ENCODE data around the gene IGLL5.
"Not testable (repeated sequence)": the region's sequence is repeated elsewhere in the genome, so short reads cannot be mapped to it uniquely, and the experiment has no call there.

Gene IGLL5

DNA sequence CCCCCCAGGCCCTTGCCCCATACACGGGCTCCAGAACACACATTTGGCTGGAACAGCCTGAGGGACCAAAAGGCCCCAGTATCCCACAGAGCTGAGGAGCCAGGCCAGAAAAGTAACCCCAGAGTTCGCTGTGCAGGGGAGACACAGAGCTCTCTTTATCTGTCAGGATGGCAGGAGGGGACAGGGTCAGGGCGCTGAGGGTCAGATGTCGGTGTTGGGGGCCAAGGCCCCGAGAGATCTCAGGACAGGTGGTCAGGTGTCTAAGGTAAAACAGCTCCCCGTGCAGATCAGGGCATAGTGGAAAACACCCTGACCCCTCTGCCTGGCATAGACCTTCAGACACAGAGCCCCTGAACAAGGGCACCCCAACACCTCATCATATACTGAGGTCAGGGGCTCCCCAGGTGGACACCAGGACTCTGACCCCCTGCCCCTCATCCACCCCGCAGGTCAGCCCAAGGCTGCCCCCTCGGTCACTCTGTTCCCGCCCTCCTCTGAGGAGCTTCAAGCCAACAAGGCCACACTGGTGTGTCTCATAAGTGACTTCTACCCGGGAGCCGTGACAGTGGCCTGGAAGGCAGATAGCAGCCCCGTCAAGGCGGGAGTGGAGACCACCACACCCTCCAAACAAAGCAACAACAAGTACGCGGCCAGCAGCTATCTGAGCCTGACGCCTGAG lies 13.1 kb downstream of the IGLL5 start:
- not testable (repeated sequence) for DNase-seq (ENCODE audit: low spot score)

DNA sequence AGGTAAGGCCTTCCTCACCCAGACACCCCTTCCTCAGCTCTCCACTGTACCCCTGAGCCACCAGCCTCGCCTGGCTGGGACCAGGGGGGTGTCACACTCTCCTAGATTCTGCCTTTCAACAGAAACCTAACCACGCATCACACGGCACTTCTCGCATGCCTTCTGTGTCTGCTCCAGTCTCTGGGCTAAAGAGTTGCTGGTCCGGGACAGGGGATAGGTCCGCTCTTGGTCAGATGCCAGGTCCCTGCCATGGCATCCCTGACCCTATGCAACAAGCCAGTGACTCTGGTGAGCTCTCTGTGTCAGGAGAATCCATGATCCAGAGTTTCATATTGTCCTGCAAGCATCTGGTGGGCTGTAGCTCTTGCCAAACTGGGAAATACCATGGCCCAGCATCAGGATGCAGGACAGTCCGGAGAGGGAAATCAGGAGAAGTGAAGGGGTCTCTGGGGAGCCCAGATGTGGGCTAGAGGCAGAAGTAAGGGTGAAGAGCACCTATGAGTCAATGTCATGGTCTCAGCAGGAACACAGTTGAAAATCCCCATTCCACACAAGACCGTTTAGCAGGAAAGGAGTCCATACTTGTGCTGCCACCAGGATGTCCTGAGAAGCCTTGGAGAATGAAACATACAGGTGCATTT lies 14.1 kb downstream of the IGLL5 start:
- DNase-seq (ENCODE audit: low spot score), result no peak

DNA sequence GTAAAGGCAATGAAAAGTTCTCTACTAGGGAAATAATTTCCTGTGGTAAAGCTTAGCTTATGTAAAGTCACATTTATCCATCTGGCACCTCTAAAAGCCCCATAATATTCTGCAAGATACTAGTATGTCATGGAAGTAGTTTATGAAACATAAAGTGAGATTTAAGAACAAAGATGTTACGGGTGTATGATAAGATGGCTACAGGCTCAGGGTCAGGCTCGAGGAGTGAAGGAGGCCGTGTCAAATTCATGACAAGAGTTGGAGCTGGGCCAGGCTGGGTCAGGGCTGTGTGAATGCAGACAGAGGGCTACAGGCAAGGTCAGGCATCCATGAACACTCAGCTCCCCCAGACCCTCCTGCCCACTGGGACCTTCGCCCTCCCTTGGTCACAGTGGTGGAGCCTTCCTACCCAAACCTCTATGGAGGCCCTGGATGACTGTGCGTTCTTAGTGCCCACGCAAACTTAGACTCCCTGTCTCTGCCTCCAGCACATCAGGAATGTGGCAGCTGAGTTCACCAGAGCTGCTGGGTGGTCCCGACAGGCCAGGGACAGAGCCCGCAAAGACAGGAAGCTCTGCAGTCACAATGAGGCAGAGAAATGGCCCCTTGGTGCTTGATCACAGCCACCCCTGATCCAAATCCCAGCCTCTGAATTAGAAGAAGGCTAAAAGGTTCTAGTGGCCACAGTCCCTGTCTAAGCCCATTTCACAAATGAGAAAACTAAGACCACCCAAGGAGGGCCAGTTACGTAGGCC lies 14.8 kb downstream of the IGLL5 start:
- DNase-seq (ENCODE audit: low spot score), result no peak

DNA sequence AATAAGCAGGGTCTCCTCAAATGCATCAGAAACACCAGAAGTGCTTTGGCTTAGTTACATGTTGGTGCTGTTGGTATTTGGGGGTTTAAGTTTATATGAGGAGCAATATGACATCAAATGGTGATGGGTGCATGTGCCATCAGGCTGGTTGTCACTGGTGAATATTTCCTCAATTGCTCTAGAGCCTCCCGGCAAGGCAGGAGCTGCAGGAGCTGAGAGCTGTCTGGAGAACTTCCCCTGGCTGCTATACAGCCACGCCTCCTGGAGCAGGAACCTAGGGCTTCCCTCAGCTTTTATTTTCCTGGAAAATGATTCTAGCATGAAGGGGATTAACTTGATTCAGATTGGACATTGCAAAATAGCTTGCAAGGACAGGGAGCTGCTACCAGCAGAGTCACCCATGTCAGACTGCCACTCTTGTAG lies 15.8 kb downstream of the IGLL5 start:
- no peak for DNase-seq (ENCODE audit: low spot score)

DNA sequence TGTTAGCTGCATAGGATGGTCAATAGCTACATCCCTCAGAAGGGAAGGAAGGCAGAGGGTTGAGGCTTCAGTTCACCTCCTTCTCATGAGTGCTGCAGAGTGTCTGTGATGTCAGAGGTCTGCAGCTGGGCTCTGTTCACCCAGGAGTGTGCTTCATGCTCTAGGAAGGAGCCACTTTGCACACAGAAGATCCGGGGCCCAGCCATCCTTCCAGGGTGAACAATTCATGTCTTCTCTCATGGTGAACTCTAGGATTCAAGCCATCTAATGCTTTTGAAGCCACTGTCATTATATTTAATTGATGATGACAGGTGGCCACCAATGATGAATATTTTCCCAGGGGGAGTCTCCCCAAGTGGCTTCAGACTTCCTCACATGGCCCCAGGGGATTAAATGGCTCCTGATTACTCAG lies 16.2 kb downstream of the IGLL5 start:
- DNase-seq (ENCODE audit: low spot score), result not testable (repeated sequence)

DNA sequence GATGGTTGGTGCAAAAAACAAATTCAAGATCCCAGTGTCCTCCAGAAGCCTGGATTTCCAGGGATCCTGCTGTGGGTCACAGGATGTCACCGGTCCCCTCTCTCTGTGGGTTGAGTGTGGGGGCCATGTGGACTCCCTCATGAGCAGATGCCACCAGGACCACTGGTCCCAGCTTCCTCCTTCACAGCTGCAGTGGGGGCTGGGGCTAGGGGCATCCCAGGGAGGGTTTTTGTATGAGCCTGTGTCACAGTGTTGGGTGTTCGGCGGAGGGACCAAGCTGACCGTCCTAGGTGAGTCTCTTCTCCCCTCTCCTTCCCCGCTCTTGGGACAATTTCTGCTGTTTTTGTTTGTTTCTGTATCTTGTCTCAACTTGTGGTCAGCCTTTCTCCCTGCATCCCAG lies 17.1 kb downstream of the IGLL5 start:
- DNase-seq (ENCODE audit: low spot score), result not testable (repeated sequence)

DNA sequence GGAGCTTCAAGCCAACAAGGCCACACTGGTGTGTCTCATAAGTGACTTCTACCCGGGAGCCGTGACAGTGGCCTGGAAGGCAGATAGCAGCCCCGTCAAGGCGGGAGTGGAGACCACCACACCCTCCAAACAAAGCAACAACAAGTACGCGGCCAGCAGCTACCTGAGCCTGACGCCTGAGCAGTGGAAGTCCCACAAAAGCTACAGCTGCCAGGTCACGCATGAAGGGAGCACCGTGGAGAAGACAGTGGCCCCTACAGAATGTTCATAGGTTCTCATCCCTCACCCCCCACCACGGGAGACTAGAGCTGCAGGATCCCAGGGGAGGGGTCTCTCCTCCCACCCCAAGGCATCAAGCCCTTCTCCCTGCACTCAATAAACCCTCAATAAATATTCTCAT lies 18.8 kb downstream of the IGLL5 start:
- not testable (repeated sequence) for DNase-seq (ENCODE audit: low spot score)

DNA sequence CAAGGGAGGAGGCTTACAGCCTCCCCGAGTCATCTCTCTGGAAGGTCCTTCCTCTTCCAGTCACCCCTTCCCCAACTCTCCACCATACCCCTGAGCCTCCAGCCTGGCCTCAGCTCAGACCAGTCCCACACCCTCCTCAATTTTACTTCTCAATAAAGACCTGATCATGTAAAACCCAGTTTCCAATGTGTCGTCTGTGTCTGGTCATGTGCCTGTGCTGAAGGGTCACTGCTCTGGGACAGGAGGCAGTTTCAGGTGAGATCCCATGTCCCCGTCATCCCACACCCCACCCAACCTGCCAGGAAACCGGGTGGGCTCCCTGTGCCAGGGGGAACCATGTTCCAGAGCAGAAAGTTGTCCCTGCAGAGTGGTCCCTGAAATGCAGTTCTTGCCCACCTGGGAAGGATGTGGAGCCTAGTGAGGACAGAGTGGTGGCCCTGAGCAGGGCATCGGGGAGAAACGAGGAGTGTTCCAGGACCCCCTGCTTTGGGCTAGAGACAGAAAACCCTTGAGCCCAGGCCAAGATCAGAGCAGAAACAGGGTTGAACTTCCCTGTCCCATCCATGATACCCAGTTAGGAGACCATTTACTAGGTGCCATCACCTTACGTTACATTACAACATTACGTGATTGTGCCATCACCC lies 19.4 kb downstream of the IGLL5 start:
- DNase-seq (ENCODE audit: low spot score), result no peak

DNA sequence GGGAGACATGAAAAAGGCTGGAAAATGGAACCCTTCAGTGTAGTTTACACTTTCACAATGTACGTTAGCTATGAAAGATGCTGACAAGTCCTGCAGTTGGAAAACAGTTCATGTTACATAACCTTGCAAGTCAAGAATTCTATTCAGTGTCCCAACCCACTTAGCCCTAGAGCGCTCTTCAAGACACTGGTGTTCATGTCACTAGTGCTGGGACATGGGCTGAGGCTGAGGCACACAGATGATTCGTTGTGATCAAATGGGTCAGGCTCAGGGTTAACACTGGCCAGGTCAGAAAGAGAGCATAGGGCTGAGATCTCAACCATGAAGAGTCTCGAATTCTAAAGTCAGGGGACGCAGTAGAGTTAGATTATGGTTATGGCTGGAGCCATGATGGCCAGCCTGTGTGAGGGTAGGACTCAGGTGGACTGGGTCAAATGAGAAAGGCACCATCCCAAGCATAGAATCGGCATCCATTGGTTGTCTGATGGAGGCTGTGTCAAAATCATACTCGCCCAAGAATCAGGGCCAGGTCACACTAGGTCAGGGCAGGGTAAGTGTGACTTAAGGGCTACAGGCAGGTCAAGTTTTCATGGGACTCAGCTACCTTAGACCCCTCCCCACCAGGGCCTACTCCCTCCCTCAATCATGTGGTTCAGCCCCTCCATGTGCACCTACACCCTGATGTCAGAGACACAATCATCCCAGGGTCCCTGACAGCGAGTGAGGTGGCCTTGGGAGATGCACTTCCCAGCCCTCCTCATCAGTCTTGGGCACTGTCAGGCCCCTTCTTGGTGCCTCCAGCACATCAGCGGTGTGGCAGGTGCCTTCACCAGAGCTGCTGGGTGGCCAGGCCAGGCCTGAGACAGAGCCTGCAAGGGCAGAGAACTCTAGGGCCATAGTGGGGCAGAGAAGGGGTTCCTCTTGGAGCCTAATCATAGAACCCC lies 20.2 kb downstream of the IGLL5 start:
- no peak for DNase-seq (ENCODE audit: low spot score)

DNA sequence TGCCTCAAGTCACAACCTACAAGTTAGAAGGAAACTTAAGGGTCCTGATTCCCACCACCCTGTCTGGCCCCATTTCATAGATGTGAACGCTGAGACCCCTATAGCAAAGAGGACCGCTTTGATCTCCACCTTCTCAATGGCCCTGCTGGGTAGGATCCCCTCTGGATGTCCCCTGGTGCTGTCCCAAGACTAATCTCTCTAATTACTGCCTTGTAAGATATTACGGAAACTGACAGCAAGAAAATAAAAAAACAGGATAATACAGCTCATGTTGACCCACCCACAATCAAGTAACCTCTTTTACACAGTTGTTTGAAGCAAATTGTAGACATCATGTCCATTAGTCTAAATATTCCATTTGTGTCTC lies 20.9 kb downstream of the IGLL5 start:
- DNase-seq (ENCODE audit: low spot score), result no peak

DNA sequence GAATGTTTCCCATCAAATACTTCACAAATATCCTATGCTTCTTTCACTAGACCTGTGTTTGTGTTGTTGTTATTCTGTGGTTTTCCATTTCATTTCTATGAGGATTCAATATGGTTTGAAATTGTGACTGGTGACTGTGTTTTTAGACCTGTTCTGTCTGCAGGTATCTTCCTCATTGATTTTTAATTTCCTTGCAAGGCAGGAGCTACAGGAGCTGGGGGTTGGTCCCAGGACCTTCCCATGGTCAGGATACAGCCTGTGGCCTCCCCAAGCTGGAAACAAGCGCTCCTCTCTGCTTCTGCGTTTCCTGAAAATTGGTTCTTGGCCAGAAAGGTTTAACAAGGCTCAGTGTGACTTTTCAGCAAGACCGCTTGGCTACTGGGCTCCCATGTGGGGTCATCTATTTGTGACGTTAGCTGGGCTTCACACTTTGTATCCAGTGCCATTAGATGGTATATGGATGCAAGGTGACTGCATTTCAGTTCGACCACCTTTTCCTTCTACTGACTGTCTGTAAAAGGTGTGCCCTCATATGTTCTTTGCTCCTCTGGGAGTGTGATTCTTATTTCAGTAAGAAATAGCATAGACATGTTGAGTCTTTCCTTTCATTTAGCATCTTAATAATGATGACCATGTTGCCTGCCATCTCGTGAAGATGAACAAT lies 21.5 kb downstream of the IGLL5 start:
- no peak for DNase-seq (ENCODE audit: low spot score)

DNA sequence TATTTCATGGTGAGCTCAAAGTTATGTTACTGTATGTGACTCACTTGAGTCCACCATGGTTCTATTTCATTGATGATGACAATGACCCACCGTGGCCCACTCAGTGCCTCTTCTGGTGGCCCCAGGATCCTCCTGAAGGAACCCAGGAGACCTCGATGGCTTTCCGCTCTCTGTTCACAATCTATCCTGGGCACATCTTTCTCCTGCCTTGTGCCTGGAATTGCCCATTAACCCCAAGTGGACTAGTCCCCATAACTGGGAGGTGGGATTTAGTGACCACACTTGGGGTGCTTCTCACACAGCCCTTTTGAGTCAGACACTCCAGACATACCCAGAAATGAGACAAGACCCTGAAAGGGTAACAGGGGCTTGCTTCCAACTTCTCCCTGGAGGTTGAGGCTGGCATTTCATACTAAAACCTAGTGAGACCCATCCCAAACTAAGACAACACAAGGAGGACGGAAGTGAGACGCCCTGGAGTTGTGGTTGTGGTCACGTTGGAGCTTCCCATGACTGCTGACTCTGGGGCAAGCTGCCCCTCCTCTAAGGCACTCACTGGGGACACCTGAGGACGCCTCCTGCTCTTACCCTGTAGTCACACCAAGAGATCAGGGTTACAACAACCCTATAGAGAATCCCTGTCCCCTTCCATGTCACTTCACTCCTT lies 22.1 kb downstream of the IGLL5 start:
- no peak for DNase-seq (ENCODE audit: low spot score)

DNA sequence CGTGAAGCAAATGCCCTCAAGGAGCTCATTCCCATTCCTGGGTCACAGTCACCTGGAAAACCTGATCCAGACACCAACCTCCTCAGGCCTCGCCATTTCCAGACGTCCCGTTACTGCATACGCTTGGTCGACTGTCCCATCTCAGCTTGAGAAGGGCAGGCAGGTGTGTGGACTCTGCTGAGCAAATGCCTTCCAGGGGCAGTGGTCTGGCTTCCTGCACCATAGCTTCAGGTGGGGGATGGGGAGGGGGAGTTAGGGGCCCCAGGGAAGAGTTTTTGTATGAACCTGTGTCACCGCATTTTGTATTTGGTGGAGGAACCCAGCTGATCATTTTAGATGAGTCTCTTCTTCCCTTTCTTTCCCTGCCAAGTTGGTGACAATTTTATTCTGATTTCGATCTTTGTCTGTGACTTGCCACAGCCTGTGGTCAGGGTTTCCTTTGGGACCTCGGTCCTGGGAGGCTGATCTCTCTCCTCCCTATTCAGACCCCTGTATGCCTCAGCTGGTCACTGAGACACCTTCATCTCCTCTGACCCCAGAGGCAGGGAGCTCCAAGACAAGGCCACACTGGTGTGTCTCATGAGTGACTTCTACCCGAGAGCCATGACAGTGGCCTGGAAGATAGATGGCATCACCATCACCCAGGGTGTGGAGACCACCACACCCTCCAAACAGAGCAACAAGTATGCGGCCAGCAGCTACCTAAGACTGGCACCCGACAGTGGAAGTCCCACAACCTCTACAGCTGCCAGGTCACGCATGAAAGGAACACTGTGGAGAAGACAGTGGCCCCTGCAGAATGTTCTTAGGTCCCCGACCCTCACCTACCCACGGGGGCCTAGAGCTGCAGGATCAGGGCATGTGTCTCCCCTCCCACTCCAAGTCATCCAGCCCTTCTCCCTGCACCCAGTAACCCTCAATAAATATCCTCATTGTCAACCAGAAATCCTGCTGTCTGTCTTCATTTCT lies 22.9 kb downstream of the IGLL5 start:
- no peak for DNase-seq (ENCODE audit: low spot score)

DNA sequence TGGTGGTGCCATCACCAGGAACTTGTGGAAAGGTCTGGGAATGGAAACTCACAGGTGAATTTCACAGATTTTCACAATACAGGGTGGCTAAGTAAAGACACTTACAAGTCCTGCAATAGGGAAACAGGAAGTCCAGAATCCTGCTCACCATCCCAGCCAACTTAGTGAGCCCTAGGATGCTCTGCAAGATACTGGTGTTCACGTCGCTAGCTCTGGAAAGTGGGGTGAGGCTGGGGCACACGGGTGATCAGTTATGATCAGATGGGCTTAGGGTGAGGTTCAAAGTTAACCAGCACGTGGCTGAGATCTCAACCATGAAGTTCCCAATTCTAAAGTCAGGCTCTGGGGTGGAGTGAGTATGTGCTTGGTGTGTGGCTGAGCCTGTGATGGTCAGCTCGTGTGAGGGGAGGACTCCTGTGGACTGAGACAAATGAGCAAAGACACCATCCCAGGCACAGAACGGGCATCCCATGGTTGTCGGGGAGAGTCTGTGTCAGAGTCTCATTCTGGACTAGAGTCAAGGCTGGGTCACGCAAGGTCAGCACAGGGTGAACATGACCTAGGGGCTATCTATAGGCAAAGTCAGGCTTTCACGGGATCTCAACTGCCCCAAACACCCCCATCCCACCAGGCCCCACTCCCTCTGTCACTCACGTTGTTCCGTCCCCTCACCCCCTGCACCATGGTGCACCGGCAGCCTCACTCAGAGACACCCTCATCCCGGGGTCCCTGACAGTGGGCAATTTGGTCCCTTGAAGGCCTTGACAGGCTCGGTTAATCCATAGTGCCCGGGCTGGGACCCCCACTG lies 23.9 kb downstream of the IGLL5 start:
- no peak for DNase-seq (ENCODE audit: low spot score)

DNA sequence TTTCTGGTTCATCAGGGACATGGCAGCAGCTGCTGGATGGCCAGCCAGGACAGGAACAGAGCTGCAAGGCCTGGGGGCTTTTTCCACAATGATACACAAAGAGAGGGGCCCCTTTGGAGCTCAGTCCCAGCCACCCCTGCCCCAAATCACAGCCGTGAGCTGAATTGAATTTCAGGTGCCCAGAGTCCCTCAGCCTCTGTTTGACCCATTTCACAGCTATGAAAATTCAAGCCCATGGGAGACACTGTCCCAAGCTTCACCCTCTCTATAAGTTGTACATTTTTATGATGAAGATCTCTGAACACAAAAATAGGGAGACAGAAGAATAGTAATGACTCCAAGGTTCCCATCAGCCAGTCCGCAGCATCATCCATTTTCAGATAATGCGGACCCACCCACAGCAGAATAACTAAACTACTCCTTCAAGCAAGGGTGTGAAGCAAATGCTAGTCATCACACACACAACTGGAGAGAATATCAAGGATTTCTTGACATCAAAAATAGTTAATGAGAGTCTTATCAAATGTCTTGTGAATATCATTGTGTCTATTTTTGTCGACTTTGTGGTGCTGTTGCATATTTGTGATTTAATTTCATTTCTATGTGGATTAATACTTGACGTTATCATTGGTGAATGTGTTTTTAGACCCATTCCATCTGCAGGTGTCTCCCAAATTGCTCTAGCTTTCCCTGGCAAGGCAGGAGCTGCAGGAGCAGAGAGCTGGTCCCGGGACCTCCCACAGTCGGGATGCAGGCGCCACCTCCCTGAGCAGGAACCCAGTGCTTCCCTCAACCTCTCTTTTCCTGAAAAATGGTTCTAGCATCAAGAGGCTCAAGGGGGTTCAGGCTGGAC lies 24.7 kb downstream of the IGLL5 start:
- no peak for DNase-seq (ENCODE audit: low spot score)

DNA sequence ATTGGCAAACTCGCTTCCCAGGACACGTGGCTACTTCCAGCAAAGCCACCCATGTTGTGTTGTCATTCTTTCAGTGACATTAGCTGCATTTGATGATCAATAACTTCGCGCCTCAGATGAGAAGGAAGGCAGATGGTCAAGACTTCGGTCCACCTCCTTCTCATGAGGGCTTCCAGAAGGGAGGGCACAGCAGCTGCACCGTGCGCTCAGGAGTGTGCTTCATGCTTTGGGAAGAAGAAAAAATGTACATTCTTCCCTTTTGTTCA lies 25.3 kb downstream of the IGLL5 start:
- DNase-seq (ENCODE audit: low spot score), result no peak

DNA sequence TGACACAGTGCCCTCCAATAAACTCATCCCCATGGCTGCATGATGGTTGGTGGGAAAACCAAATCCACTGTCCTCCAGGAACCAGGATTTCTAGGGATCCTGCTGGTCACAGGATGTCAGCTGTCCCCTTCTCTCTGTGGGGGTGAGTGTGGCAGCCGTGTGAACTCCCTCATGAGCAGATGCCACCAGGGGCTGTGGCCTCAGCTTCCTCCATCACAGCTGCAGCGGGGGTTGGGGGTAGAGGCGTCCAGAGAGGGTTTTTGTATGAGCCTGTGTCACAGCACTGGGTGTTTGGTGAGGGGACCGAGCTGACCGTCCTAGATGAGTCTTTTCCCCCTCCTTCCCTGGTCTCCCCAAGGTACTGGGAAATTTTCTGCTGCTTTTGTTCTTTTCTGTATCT lies 26.4 kb downstream of the IGLL5 start:
- DNase-seq (ENCODE audit: low spot score), result no peak

All from germinal center (tissue), 1 donor.